Mucosa of rectum (tissue), 2 donors: ENCODE data around the gene PROM1.

Experiments used
- H3K27ac ChIP-seq, 2 donors: one replicate each; pipeline ENCODE4 v1.7.0; 2013; ENCODE audit warnings: inconsistent platforms in 2 of 2, low read depth in 2 of 2, low read length in 2 of 2
- H3K27me3 ChIP-seq, 2 donors: one replicate each; pipeline ENCODE4 v1.7.0; 2013; ENCODE audit warnings: low read length in 2 of 2; ENCODE audit not compliant: control insufficient read depth in 2 of 2, insufficient read depth in 2 of 2
- H3K36me3 ChIP-seq, 2 donors: one replicate each; pipeline ENCODE4 v1.7.0; 2013; ENCODE audit warnings: low read length in 2 of 2; ENCODE audit not compliant: control insufficient read depth in 2 of 2, insufficient read depth in 2 of 2
- H3K4me1 ChIP-seq, 2 donors: one replicate each; pipeline ENCODE4 v1.7.0; 2013; ENCODE audit warnings: low read length in 2 of 2, mild to moderate bottlenecking in 1 of 2; ENCODE audit not compliant: control insufficient read depth in 2 of 2, insufficient read depth in 2 of 2
- H3K4me3 ChIP-seq, 2 donors: one replicate each; pipeline ENCODE4 v1.7.0; 2013; ENCODE audit warnings: low read length in 2 of 2
- H3K9ac ChIP-seq, 2 donors: one replicate each; pipeline ENCODE4 v1.7.0; 2013; ENCODE audit warnings: low read length in 2 of 2, low read depth in 1 of 2, mild to moderate bottlenecking in 1 of 2
- H3K9me3 ChIP-seq, 2 donors: one replicate each; pipeline ENCODE4 v1.7.0; 2013; ENCODE audit warnings: low read length in 2 of 2; ENCODE audit not compliant: control insufficient read depth in 2 of 2
- donor health status: healthy.
- donor health status: Normal muscosa, but diverticular disease.

PROM1 gene

DNA sequence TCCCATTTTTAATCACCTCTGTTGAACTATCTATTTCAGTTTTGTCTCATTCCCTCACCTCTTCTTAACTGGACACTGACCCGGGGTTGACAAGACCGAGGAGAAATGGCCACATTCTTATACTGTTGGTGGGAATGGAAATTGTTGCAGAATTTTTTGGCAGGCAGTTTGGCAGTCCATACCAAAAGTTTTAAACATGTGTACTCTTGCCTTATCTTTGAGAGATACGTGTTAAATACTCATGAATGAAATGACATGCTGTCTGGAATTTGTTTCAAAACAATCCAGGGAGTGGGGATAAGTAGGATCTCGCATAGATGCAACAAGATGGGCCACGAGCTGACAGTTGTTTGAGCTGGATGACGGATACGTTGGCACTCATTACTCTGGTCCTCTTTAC is 157.3 kb downstream of the PROM1 start:
- no peak overlapping the region for H3K4me3 ChIP-seq
- H3K27ac ChIP-seq = no peak overlapping the region
- no peak overlapping the region for H3K9ac ChIP-seq
- H3K9me3 ChIP-seq = no peaks in the 10 kb centered on the region
- no peaks in the 10 kb centered on the region for H3K27me3 ChIP-seq
- H3K4me1 ChIP-seq = no peaks in the 10 kb centered on the region
- no peaks in the 10 kb centered on the region for H3K36me3 ChIP-seq

GRCh38 chr4:15925830-15926229 is 158.0 kb downstream of the PROM1 start:
- H3K27ac ChIP-seq = no peak overlapping the region
- H3K9me3 ChIP-seq = no peaks in the 10 kb centered on the region
- no peaks in the 10 kb centered on the region for H3K36me3 ChIP-seq
- no peaks in the 10 kb centered on the region for H3K4me1 ChIP-seq
- no peak overlapping the region for H3K9ac ChIP-seq
- no peak overlapping the region for H3K4me3 ChIP-seq
- H3K27me3 ChIP-seq = no peaks in the 10 kb centered on the region

DNA sequence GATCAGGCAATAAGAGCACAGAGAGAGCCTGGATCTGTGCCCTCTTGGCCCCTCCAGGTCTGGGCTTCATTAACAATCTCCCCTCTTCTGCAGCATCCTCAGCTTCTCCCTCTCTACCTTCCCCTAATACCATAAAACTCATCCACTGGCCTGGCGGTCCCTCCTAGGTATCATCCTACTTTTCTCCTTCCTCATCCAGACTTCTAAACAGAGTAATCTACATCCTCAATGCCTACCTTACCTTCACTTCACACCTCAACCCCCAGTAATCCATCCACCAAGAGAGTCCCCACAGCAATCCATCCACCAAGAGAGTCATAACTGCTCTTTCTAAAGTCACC is 162.3 kb downstream of the PROM1 start:
- Histone ChIP-seq H3K27me3 (no peaks in the 10 kb centered on the region), H3K27ac (no peak overlapping the region), H3K4me3 (no peak overlapping the region), H3K36me3 (no peaks in the 10 kb centered on the region), H3K4me1 (peaks cover 0 to 10% of the 10 kb centered on the region in 2 donors), H3K9me3 (no peaks in the 10 kb centered on the region), H3K9ac (no peak overlapping the region)

GRCh38 chr4:15920723-15921591 is 162.9 kb downstream of the PROM1 start:
- no peaks in the 10 kb centered on the region for H3K27me3 ChIP-seq
- H3K36me3 ChIP-seq = no peaks in the 10 kb centered on the region

GRCh38 chr4:15918484-15919129 is 165.2 kb downstream of the PROM1 start:
- Histone ChIP-seq H3K27me3 (no peaks in the 10 kb centered on the region), H3K9me3 (no peaks in the 10 kb centered on the region), H3K9ac (no peak overlapping the region)

More at GRCh38 chr4:15920723-15921591, 162.9 kb downstream of the PROM1 start:
- Histone ChIP-seq H3K27ac (no peak overlapping the region), H3K4me1 (peaks cover 0 to 10% of the 10 kb centered on the region in 2 donors), H3K9ac (no peak overlapping the region), H3K9me3 (no peaks in the 10 kb centered on the region), H3K4me3 (no peak overlapping the region)

More at GRCh38 chr4:15918484-15919129, 165.2 kb downstream of the PROM1 start:
- H3K4me1 ChIP-seq = peaks cover 0 to 10% of the 10 kb centered on the region in 2 donors
- H3K27ac ChIP-seq = peak overlapping the region in 1 of 2 donors; percentile 51
- H3K4me3 ChIP-seq = no peak overlapping the region
- no peaks in the 10 kb centered on the region for H3K36me3 ChIP-seq
